NCI-H187 treated with DMSO at 0.1 percent for 48 hours (cell line): ENCODE measurements around the gene SYMPK.

Experiments used
- DNase-seq: peaks from one replicate; lab custom pipeline; 2025; lab: John Stamatoyannopoulos, UW

The SYMPK gene

DNA sequence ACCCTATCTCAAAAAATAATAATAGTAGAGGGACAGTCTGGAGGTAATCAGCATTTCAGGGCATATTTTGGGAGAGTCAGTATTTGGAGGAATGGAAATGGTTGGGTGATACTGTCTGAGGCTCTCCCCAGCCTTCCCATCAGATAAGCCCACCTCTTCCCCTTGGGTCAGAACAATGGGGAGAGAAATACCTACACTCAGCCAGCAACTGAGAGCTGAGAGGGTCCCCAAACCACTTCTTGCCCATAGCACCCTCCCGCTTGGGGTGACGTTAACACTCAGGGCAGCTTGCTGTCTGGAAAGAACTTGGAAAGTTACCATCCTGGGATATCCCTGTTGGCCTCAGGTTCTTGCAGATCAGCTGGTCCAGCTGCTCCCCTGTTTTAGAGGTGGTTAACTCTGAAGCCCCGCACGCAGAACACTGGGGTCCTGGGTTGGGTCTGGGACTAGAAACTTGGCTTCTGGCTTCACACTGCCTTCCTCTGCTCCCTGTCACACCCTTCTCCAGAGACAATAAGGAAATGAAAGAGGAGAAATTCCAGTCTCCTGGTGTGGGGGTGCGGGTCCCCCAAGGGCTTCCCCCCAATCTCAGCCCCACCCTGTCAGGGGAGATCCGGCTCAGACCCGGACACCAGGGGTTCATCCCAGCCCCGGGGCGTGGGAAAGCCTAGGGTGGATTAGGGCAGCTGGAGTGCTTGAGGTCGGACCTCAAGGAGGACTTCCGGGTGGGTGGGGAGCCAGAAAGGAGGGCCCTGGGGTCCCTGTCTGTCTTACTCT lies 3.6 kb upstream of the SYMPK start:
- DNase-seq = no peak

DNA sequence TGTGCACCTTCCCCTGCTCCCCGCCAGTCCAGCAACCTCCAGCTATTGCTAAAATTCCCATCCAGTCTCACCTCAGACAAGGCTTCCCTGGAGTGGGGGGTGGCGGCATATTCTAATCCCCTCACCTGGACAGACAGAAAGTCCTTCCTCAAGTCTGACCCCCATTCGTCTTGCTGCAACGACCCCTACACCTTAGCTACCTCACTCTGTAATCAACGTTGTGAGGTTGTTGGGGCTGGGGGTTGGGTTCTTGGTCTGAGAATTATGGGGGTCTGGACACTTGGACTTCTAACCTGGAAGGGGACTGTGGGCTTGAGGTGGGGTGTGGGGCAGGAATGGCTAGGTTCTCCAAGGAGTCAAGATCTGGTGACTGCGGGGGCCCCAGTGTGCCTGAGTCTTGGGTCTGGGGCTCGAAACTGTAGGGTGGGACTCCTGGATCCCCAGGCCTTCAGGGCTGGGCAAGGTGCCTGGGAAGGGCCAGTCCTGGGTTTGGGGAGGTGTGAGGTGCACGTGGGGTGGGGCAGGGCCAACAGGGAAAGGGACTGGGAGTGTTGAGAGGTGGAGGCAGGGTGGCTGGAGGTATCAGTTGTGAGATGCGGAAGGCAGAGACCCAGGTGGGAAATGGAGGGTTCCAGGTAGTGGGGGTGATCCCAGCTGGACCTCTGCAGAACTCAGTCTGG lies 2.5 kb upstream of the SYMPK start:
- no peak for DNase-seq

DNA sequence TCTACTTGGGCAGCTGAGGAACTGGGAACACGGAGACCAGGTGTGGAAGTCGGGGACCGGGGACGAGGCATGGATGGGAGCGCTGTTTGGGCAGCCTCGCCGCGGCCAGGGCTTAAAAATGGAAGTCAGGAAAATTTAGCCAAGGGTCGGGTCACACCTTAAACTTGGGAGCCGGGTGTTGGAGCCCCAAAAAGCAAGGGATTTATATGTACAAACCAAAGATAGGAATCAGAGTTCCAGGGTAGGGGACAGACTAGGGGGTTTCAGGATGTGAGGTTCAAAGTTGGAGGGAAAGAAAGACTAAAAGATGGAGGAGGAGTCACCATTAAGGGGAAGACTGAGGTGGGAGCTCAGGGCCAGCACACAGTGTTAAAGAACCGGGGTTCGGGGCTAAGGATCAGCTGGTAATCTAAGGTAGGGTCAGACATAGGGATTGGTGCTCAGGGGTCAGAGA lies 1.7 kb upstream of the SYMPK start:
- no peak for DNase-seq

DNA sequence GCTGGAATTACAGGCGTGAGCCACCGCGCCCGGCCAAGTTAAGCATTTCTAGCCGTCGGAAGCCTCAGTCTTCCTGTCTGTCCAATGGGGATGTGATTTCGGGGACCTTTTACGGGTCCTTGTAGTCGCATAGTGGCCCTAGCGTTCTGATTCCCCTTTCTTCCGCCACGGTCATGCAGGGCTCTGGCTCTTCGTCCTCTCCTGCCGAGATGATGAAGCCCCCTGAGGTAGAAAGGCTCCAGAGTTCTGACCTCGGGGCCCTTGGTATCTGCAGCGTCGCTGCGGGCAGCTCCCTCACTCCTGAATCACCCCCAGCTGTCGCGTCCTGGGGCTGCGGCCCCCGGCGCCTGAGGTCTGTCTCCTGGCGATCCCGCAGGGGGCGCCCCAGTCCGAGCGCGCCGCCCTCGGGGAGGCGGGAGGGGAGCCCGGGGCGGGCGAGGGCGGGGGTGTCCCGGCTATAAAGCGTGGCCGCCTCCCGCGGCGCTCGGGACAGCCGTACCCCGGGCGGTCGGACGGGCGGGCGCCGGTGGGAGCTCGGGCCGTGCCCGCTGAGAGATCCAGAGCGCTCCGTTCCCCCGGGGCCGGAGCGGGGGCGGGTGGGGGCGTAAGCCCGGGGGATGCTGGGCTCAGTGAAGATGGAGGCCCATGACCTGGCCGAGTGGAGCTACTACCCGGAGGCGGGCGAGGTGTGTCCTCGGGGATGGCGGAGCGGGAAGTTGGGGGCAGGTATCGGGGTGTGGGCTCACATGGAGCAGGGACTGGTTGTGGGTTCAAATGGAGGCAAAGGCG lies 1.1 kb upstream of the SYMPK start, which contains the start of gene FOXA3:
Gene FOXA3, plus strand, starts transcription at position 487 of the 789 bp plus-strand sequence. Its CDS starts 131 bp downstream, at position 618.
- DNase-seq = no peak

DNA sequence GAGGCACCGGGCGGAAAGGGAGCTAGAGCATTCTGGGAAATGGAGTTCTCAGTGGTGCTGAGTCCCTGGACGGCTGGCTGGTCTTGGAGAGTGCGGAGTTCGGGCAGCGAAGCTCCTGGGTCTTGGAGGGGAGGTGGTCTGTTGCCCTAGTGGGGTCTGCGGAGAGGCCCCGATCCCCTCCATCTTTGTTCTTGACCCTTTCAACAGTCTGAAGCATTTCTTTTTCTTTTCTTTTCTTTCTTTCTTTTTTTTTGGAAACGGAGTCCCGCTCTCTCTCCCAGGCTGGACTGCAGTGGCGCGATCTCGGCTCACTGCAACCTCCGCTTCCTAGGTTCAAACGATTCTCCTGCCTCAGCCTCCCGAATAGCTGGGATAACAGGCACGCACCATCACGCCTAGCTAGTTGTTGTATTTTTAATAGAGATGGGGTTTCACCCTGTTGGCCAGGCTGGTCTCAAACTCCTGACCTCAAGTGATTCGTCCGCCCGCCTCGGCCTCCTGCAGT lies 440 bp upstream of the SYMPK start:
- DNase-seq = no peak

DNA sequence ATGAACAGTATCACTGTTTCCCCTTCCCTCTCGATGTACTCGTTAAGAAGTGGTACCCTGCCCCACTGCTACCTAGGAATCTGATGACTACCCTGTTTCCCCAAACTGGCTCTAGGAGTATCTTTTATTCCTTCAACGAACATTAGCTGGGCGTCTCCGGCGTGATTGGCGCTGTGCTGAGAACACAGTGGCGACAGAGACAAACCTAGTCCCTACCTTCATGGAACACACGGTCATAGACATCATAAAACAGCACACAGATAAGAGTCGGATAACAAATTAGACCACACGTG lies 730 bp downstream of the SYMPK start:
- no peak for DNase-seq

DNA sequence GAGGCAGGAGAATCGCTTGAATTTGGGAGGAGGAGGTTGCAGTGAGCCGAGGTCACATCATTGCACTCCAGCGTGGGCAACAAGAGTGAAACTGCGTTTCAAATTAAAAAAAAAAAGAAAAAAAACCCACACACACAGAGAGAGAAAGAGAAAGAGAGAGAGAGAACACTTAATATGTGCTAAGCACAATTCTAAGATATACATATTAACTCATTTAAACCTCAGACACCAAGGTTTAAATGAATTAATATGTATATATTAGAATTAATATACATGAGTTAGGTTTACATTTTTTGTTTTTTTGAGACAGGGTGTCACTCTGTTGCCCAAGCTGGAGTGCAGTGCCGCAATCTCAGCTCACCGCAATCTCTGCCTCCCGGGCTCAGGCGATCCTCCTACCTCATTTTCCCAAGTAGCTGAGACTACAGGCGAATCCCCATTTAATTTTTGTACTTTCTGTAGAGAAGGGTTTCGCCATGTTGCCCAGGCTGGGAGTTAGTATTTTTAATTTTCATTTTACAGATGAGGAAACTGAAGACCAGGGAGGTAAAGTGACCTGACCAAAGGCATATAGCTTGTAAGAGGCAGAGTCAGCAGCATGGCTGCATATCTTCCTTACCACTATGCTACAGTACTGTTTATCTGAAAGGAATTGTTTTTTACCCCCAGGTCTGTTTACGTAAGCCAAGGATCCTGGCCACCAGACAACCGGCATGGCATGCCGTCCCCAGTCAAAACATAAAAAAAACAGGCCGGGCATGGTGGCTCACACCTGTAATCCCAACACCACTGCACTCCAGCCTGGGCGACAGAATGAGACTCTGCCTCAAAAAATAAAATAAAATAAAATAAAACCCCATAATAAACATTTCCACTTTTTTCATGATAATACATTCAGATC lies 2.3 kb downstream of the SYMPK start:
- no peak for DNase-seq

DNA sequence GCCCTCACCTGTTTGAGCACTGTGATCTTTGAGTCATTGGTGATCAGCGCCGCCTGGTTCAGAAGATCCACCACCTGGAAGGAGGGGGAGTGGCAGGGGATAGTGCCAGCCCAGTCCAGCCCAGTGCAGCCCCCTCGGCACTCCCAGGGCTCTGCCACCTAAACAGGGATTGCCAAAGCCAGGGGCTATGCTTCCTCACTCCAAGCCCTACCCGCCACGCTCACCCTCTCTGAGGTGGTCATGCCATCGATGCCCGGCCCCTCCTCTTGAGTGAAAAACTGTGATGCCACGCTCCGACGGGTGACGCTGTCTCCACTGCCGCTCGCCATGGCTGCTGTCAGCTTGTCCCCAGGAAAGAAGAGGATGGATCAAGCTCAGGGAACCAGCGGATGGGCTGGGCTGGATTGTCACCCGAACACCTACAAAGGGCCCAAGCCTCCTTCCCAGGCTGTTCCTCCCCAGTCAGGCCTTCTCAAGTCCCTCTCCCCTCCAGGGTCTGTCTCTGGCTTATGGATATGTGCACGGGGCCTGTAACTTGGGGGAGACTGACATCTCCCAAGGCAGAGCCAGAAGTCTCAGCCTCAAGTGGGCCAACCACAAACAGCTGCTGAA lies 8.7 kb downstream of the SYMPK start:
- no peak for DNase-seq

DNA sequence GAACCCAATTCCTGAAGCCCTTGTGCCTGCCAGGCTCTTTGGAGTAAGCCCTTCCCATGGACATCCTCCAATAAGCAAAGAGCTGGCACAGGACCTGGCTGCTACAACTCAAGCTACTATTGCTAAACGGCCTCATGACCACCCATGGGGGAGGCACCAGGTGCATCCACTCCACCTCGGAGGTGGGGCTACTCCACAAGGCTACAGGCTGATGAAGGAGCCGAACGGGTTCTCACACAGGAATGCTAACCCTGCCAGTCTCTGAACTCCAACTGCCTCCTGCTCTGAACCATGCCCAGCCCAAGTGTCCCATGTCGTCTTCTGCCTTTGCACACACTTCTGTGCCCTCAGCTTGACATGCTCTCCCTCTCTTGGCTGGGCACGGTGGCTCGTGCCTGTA lies 10.0 kb downstream of the SYMPK start:
- no peak for DNase-seq

DNA sequence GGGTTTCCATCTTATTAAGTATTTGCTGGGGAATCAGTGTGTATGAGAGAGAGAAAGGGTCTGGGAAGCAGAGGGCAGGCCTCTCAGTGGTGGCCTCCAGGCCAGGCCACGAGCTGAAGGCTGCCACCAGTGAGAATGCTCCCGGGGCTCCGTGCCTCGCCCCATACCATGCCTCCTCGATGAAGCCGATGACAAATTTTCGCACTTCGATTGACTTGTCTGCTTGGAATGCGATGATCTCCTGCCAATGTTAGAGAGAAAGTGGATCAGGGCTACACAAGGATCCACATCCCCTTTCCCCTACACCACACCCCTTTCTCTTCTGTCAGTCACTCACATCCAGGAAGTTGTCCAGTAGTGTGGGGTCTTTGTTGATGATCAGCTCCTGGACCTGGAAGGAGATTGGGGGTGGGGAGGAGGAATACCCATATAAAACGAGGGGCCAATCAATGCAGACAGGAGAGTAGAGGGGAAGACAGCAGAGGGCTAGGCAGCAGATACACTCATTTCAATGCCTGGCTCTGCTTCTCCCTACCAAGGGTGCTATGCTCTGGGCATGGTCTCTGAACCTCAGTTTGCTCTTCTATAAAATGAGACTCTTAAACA lies 10.7 kb downstream of the SYMPK start:
- DNase-seq = no peak

DNA sequence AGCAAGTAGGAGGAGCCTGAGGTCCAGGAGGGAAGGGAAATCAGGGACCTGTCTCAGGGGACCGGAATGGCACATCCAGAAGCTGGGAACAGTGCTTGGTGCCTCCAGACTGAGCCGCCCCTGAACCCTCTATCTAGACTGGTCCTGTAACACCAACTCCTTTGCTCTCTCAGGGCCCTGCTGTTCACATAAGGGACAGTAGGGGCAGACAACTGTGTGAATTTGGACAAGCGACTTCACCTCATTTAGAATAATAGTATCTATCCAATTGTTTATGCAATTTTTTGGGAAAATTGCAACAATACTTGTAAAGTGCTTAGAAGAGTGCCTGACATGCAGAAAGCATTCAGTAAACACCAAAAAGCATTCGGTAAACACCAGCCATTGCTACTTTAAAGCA lies 14.0 kb downstream of the SYMPK start:
- no peak for DNase-seq

DNA sequence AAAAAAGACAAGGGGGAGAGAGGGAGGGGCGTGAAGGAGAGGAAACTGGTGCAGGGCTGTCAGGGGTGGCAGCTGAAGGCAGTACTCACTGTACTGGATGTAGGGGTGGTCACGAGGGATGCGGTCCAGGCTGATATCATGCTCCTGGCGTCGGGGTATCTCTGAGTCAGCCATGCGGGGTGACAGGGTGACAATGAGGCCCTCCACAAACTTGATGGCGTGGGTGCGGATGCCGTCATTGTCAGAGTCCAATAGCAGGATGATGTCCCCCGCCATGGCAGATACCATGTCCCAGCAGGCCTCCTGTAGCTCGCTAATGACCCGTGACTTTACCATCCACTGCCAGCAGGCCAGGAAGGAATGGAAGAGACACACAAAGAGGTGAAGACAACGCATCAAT lies 15.3 kb downstream of the SYMPK start:
- DNase-seq = no peak

DNA sequence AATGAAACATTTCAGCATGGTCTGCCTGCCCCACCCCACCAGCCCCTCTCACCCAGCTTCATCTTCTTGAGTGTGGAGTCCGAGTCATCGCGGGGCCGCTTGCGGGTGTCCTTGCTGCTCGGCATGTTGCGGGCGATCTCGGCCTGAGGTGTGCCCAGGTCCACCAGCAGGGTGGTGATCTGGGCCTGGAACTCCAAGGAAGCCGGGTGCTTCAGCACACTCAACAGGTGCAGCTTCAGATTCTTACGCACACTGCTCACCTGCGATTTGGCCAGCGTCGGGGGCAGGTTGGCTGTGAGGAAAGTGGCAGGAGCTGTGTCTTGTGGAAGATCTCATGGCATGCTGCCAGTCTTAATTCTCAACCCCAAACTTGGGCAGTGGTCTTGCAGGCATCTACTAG lies 20.7 kb downstream of the SYMPK start:
- DNase-seq = no peak

DNA sequence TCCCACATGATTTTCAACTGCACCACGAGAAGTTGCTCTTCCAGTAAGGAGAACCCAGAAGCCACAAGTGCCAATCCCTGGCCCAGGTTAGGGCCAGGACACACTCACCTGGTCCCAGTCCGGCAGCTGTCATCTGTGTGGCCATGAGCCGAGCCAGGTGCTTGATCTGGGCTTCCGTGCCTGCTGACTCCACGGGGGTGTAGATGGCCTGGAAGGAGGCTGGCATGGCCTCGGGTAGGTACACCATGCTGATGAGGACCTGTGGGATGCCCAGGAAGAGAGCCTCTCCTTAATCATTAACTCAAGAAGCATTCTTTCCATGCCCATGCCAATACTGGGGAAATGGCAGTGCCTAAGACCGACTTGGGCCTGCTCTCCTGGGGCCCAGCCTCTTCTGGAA lies 28.0 kb downstream of the SYMPK start:
- DNase-seq = no peak

DNA sequence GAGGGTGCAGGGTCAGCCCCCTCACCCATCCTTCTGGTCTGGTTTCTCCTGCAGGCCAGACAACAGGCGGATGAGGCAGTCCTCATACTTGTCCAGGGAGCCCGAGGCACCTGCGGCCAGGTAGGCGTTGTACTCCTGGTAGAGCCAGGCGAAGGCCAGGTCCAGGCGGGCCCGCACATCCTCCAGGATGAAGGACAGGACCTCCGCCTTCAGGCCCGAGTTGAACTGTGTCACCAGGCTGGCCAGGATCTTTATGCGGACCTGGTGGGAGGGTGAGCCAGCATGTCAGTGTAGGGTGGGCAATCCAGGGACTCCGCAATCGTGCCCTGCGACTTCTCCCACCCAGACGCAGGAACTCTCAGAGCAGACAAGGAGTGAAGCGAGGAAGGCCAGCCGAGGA lies 34.0 kb downstream of the SYMPK start:
- no peak for DNase-seq

DNA sequence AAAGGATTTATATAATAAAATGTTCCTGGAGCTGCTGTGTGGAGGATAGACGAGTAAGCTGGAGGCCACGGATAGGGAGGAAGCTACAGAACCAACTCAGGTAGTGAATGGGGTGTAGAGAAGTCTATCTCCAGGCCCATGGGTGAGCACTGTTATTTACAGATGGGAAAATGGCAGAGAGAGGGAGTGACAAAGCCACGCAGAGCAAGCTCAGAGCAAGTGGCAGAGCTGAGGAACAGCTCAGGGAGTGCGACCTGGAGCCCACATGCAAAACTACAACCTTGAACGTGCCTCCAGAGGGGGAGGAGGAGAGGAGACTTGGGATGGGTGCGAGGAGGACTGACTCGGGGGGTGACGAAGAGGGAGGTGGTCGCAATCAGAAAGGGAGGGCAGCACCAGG lies 34.4 kb downstream of the SYMPK start:
- DNase-seq = no peak

DNA sequence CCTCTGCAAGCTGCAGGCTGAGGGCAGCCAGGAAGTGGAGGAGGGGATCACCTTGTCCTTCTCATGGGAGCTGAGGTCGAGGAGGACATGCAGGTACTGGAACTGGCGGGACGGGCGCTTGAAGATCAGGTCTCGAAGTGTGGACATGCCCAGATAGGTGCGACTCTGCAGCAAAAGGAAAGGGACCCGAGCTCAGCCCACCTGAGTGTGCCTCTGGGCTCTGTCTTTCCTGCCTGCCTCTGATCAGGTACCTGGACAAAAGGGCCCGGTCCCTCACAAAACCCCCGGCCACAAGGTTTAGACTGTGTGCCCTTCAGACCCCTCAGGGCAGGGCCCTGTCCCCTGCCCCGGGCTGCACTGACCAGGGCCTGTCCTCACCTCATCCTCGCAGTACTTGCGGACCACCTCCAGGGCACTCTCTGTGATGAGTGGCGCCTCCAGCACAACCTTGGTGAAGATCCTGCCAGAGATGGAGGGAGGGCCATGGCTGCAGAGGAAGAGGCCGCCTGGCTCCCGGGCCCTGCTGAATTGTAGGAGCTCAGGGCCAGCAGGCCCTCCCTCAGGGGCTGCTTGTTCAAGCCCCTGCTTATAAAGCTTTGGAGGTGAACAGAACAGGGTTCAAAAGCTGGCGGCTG lies 35.4 kb downstream of the SYMPK start:
- DNase-seq = no peak

DNA sequence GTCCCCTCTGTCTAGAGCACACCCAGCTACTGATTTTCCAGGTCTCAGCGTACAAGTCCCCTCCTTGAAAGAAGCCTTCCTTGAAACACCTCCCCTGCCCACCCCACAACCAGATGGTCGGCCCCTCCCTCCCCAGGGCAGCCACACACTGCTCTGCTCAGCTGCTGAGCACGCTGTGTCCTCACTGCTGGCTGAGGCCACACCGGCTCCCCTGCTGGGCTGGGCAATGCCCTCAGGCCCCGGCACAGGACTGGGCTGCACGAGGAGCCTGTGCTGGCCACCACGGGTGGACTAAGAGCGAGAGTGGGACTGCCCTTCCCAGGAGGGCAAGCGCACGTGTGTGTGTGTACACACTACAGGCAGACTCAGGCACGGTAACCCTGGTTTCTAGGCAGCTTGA lies 36.0 kb downstream of the SYMPK start:
- DNase-seq = no peak

DNA sequence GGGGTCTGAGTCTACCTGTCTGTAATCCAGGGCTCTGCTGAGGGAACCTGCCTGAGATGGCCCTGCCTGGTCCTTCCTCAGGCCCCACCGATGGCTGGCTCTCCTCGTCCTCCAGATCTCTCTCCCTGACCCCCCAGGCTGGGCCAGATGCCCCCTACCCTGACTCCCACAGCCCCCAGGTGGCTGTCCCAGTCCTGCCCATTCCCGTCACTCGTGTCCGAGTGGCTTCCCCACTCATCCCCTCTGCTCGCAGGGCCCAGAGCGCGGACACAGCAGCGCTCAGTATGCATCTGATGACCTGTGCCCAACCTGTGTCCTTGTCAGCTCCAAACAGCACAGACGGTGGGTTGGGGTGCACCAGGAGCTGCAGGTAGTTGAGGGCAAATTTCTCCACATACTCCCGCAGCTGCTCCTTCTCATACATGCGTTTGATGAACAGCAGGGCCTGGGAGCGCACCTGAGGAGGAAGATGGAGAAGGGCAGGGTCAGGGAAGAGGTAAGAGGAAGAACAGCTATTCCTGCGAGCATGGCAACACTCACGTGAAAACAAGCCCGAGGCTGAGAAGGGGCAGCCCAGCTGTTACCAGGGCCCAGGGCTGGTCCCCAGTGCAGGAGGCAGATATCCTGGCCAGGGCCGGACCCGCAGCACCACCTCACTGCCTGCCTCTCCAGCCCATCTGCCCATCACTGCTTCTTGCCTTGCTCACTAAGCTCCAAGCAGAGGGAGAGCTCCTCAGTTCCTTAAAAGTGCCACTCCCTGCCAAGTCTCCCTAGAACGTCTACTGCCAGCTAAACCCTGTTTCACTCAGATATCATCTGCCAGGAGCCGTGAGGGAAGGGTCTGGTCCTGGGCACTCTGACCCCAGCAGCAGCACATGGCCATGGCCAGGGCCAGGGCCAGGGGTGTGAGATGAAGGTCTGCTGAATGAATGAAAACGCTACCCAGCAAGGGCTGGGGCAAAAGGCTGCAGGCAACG lies 36.7 kb downstream of the SYMPK start:
- DNase-seq = no peak
